NCI-H524 (cell line): ENCODE measurements around the gene ZNF695.

Source experiments
- DNase-seq, 2 experiments: peaks; one replicate each; lab custom pipeline; 2025; lab: John Stamatoyannopoulos, UW

ZNF695 gene

DNA sequence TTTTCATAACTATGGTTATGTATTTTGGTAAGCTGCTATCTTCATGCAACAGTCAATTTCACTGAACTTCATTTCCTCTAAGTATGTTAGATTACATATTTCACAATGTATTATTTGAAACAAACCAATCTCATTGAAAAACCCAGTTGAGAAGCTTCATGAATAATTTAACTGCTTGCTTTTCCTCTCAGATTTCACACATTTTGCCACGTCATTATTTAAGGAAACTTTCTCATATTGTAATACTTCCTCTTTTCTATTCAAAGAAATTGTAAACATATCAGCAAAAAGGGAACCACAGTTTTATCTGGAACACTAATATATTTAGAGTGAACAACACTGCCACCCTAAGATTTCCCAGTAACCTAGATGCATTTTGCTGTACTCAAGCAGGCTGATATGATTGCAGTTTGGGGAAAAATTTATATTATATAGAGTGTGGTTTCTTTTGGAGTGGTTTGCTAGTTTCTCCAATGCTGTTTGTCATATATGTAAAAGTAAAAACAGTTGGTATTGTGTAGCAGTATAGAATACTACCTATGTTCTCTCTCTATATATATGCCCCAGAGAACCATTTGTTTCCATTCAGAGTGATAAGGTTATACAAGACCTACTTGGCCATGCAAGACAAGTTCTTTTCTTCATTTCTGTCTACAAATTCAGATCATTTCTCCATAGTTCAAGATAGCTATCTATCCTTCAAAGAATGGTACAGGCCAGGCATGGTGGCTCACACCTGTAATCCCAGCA, 47.7 kb downstream of the ZNF695 start:
- no peak for DNase-seq

GRCh38 chr1:246954126-246954525, 53.7 kb downstream of the ZNF695 start:
- no peak for DNase-seq

DNA sequence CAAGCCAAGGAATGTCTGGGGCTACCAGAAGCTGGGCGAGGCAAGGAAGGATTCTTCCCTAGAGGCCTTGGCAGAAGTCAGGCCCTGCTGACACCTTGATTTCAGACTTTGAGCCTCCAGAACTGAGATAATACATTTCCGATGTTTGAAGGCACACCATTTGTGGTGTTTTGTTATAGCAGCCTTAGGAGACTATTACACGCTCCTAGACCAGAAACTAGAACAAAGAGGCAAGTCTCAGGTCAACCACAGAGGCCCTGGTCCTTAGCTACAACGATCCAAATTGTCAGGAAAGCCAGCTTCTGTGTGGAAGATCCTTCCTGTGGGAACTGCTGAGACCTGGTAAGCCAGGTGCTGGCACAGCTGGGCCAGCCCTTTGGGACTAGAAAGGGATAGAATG, 56.4 kb downstream of the ZNF695 start:
- no peak for DNase-seq

DNA sequence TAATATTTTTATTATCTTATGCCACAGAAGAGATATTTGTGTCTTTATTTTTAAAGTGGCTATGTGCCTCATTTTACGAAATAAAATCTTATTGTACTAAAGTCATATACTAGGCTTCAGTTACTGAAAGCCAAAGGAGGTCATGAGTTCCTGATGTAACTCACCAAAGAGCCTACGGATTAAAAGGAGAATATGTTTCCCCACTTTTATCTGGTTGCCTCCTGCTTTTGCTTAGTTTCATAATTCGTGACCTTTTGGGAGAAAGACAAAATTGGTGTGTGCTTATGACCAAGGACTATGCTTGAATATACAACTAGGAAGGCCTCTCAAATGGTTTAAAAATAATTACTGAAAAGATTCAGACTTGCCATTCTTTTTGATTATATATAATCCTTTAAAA, 57.9 kb downstream of the ZNF695 start:
- DNase-seq: no peak

- DNase-seq: no peak
Measured at GRCh38 chr1:246947255-246947654, 60.6 kb downstream of the ZNF695 start.

DNA sequence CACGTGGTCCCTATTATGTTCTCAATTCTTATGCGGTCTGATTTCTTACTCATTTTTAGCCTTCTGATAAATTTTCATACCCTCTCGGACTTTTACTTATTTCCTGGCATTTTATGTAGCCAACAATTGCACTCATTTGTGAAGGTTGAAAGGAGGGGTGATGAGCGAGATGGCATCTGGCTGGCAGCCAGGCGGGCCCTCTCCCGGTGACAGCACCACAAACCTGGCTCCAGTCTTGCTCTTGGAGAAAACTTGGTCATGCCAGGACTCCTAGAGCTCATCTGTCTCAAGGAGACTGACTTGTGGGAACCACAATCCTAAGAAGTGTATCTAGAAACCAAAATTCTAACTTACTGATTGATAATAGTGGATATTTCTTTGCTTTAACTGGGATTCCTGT, 61.5 kb downstream of the ZNF695 start:
- DNase-seq: no peak
